Kidney tubule cell (primary cell): ENCODE data around the gene SLC44A5.
"Not testable (repeated sequence)": the region's sequence is repeated elsewhere in the genome, so short reads cannot be mapped to it uniquely, and the experiment has no call there.

Experiments used
- DNase-seq: peaks from one replicate; pipeline ENCODE4 v3.0.0-alpha.2; 2018; ENCODE audit warnings: low spot score

The SLC44A5 gene

GRCh38 chr1:75611014-75611413, at the start of gene SLC44A5:
Gene SLC44A5 (minus strand): TSS chr1:75611114. CDS start chr1:75541447, 69,667 bp downstream.
- no peak for DNase-seq

GRCh38 chr1:75655931-75656330, 45.0 kb upstream of the SLC44A5 start:
- DNase-seq = no peak

GRCh38 chr1:75647183-75647582, 36.3 kb upstream of the SLC44A5 start:
- not testable (repeated sequence) for DNase-seq

- DNase-seq = not testable (repeated sequence)
These were observed 34.2 kb upstream of the SLC44A5 start for GRCh38 chr1:75645153-75645552.

GRCh38 chr1:75643460-75643859, 32.5 kb upstream of the SLC44A5 start:
- peak; percentile 6 for DNase-seq

- DNase-seq = no peak
These were observed 30.4 kb upstream of the SLC44A5 start for GRCh38 chr1:75641325-75641724.

- DNase-seq = no peak
These were observed 29.2 kb upstream of the SLC44A5 start for GRCh38 chr1:75640137-75640536.

- peak; percentile 51 for DNase-seq
These were observed 21.5 kb upstream of the SLC44A5 start for GRCh38 chr1:75632350-75632949.

GRCh38 chr1:75630998-75631397, 20.1 kb upstream of the SLC44A5 start:
- DNase-seq = no peak

GRCh38 chr1:75630004-75630594, 19.2 kb upstream of the SLC44A5 start:
- no peak for DNase-seq

- DNase-seq = no peak
These were observed 14.9 kb upstream of the SLC44A5 start for GRCh38 chr1:75625795-75626194.

- DNase-seq = no peak
These were observed 7.5 kb upstream of the SLC44A5 start for GRCh38 chr1:75618382-75618781.

- DNase-seq = peak; percentile 13
These were observed 5.8 kb upstream of the SLC44A5 start for GRCh38 chr1:75616436-75617433.

- peak; percentile 23 for DNase-seq
These were observed 4.9 kb upstream of the SLC44A5 start for GRCh38 chr1:75615613-75616435.

- DNase-seq = no peak
These were observed 3.5 kb upstream of the SLC44A5 start for GRCh38 chr1:75614399-75614756.

- no peak for DNase-seq
These were observed 3.0 kb upstream of the SLC44A5 start for GRCh38 chr1:75613916-75614315.

- DNase-seq = no peak
These were observed 2.1 kb upstream of the SLC44A5 start for GRCh38 chr1:75612976-75613375.

GRCh38 chr1:75602486-75602885, 8.4 kb downstream of the SLC44A5 start:
- DNase-seq = peak; percentile 9

- peak; percentile 64 for DNase-seq
These were observed 10.1 kb downstream of the SLC44A5 start for GRCh38 chr1:75600781-75601180.

GRCh38 chr1:75594327-75594726, 16.6 kb downstream of the SLC44A5 start:
- no peak for DNase-seq

- DNase-seq = not testable (repeated sequence)
These were observed 17.5 kb downstream of the SLC44A5 start for GRCh38 chr1:75593457-75593856.

GRCh38 chr1:75589637-75590036, 21.3 kb downstream of the SLC44A5 start:
- DNase-seq = no peak
